Stimulated activated CD8-positive, alpha-beta memory T cell treated with anti-CD3 and anti-CD28 coated beads, Interleukin-4, amount 100 ng/mL, for 48 hours (primary cell): ENCODE data around the gene ST3GAL4.
A peak's percentile ranks its signal among the peaks of the same experiment; 100 is the strongest.
"Not testable (repeated sequence)": the region's sequence is repeated elsewhere in the genome, so short reads cannot be mapped to it uniquely, and the experiment has no call there.

Experiments
- DNase-seq: peaks from one replicate; pipeline ENCODE4 v3.0.0-alpha.2; 2020

The ST3GAL4 gene

DNA sequence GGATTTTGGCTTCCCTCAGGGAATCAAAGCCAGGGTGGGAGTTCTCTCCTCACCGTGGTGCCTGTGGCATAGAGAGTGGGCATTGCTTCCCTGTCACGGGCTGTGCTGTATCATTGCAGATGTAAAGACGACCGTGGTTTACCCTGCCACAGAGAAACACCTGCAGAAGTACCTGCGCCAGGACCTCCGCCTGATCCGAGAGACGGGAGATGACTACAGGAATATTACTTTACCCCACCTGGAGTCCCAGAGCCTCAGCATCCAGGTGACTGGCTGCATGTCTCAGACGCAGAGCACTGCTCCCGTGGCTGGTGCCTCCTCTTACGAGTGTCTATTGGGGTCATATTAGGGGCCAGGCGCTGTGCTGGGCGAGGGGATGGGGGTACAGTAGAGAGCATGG lies 24.2 kb upstream of the ST3GAL4 start:
- no peak for DNase-seq

DNA sequence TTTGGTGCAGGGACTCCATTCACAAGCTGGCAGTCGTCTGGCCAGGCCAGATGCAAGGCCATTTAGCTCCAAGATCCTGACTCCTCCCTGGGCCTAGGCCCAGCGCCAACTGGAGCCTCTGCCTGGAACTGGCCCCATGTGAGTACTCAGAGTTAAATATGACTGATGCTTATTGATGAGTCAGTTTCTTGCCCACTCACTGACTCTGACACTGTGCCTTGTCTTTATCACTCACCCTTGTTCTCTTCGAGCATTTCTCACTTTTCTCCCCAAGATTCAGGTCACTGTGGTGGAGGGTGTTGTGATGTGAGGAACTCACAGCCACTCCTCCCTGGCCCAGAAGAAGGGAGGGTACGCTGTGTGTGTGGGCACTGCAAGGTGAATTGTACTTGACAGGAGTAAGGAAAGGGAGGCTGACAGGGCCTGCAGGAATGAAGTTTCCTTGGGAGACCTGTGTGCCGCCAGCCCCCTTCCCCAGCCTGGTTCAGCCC lies 23.2 kb upstream of the ST3GAL4 start:
- peak; percentile 46 for DNase-seq

DNA sequence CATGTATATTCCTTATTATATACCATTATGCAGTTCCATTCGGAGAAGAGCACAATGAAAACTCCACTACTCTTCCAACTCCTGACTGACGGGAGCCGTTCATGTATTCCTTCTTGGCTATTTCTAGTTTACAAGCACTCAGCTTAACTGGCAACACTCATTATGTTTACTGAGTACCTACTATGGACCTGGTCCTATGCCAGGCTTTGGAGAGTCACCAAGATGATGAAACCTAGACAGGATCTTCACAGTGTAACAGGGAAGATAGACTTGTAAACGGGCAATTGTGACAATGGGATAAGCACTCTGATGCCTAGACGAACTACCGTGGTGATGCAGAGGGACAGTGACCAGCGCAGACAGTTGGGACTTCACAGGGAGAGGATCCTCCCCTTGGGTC lies 22.3 kb upstream of the ST3GAL4 start:
- no peak for DNase-seq

DNA sequence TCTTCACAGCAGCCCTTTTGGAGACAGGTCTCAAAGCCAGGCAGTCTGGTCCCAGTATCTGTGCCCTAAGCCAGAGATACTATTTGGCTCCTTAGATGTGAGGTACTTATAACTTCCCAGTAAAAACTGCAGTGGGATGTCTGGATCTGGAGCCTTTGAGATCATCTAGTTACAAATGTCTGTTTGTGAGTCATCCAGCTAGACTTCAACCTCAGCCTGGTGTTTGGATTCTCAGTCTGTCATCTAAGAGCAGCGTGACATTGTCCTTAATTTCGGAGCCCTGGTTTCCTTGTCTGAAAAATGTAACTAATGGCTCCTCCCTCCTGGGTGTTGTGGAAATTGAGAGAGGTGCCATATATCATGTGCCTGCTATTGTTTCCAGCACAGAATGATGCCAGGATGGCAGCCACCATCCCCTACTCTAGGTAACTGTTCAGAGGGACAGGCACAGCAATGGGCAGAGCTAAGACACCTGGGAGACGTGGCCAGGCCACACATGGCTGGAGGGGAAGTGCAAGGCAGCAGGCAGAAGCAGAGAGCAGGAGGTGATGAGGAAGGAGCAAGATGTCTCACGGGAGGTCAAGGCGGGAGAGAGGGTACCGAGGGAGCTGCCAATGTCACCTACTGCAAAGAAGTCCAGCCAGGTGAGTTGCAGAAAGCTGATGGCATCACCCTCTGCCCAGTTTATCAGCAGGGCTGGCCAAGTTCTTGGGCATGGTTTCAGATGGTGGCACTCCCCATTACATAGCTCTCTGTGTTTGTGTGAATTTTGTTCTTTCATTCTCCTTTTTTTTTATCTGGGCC lies 20.6 kb upstream of the ST3GAL4 start:
- no peak for DNase-seq

DNA sequence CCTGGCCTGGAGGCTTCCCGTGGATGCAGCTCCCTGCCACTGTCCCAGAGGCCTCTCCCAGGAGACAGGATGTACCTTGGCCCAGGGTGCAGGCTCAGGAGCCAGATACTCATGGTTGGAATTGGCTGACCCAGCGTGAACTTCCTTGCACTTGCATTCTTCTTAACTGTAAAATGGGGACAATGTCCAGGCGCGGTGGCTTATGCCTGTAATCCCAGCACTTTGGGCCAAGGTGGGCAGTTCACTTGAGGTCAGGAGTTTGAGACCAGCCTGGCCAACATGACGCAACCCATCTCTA lies 20.1 kb upstream of the ST3GAL4 start:
- no peak for DNase-seq

DNA sequence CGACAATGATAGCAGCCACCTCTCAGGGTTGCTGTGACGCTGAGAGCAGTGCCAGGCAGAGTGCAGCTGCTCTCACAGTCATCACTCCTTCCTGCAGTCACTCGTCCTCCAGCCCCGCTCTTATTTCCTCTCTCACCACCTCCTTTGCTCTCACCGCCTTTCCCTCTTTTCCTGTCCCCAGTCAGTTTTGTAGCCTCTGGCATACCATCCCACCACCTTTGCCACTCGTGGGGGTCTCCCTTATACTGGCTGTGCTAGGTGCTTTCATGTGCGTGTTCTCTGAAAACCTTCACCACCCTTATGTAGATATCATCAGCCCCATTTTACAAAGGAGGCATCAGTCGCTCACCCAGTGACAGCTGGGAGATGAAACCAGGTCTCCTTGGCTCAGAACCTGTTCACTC lies 19.3 kb upstream of the ST3GAL4 start:
- no peak for DNase-seq

DNA sequence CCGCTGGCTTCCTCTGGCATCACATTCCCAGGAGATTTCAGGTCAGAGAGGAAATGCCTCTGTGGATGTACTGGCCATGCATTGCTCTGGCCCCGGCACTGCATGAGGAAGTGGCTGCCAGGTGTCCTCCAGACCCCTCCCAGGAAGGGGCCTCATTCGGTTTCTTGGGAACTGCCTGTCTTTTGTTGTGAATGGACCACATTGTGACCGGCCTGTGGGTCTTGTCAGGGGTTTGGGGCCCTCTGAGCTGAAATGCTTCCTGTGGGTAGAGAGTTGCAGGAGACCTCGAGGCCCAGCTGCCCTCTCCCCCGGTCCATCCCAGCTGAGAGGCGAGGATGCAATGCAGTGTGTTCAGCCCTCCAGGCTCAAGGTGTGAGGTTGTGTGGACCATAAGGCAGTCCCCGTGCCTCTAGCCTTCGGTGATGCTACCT lies 18.8 kb upstream of the ST3GAL4 start:
- no peak for DNase-seq

DNA sequence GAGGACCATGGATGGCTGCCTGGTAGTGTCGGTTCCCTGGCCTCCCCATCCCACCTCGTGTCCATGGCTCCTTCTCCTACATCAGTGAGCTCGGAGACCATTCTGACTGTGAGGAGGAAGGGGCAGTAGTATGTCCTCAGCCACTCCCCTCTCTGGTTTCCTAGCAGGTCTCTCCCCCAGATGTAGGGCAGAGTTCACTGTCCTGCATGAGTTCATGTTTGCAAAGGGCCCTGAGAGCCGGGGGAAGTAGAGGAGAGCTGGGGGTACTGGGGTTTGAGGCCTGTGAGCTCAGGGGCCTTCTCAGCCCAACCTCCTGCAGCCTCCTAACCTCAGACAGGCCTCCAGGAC lies 18.4 kb upstream of the ST3GAL4 start:
- DNase-seq = no peak

DNA sequence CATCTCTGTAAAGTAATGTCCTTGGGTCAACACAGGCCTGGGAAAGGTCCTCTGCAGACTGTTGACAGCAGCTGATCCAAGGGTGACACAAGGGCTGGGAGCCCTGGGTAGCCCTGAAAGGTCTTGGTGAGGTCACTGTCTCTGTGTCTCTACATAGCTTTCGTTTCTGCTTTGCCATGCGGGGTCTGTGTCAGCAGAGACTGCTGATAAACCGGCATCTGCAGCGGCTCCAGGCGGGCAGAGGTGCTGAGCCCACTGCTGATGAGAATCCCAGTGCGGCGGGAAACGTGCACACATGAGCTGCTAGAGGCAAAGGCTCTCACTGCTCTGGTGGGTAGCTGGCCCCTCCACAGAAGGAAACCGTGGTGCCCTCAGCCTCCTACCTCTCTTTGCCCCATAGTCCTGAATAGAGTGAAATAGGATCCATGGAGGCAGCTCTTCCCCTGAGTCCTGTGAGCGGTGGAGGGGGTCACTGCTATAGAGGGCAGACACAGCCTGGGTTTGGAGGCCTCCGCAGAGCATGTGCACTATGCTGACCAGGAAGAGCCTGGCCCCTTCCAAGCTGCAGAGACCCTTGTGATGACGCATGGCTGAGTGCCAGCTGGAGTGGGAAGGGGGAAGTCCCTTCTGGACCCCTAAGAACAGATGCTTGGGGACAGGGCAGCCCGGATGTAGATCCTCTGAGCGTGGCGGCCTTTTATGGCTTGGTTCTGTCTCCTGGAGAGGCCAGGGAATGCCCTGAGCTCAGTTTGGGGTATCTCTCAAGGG lies 17.8 kb upstream of the ST3GAL4 start:
- DNase-seq = no peak

DNA sequence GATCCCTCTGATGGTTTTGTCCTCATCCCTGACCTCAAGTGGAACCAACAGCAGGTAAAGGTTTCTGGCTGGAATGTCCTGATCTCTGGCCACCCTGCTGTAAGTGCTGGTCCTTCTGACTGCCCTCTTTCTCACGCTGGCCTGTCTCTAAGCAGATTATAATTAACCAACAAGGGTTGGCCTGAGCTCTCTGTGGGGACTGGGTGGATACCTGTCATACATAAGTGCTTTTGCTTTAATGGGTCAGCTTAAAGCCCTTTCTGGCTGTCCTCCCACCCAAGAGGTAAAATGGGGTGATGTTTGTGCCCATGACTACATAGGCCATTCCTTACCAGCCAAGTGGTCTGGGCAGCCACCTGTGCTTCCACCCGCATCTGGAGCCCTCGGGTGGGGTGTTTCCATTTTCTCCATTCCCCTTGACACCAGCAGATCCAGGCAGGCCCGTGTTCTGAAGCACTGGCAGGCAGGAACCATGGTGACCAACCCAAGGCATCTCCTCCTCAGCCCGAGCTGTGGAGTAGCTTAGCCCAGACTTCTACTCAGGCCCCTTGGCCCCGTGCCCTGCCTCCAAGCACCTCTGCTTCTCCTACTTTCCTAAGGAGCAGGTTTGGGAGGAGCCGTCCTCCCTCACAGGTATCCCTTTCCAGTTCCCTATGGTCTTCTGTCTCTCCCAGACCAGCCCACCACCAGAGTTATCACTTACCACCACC lies 17.0 kb upstream of the ST3GAL4 start:
- DNase-seq = no peak

DNA sequence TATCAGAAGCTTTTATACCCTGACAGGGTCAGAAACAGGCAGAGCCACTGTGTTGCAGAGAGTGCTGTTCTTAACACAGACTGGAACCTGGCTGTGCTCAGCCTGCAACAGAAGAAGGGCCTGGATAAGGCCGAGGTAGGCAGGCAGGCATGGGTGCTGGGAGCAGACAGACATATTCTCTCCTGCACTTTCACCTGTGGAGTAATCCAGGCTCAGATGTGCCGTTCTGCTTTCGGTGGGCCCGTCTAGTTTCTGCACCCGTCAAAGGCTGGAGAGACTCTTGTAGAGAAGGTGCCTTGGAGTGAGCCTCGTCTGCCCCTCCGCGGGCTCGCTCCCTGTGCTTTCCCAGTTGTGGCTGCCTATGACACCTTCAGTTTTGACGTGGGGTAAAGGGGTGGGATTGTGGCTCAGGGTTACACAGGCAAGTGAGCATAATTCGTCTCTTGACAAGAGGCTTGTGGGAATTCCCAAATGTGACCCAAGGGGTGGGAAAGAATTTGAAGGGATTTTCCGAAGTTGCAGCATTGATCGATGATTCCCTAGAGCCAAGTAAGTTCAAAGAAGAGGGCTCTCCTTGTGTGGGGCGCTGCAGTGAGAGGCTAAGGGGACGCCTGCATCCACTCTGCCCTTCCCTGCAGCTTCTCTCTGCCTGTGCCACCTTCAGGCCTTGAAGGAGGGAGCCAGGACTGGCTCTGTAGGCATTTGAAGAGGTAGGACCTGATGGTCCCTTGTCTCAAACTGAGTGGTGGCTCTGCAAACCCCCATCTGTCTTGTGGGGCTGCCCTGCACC lies 16.2 kb upstream of the ST3GAL4 start:
- no peak for DNase-seq

DNA sequence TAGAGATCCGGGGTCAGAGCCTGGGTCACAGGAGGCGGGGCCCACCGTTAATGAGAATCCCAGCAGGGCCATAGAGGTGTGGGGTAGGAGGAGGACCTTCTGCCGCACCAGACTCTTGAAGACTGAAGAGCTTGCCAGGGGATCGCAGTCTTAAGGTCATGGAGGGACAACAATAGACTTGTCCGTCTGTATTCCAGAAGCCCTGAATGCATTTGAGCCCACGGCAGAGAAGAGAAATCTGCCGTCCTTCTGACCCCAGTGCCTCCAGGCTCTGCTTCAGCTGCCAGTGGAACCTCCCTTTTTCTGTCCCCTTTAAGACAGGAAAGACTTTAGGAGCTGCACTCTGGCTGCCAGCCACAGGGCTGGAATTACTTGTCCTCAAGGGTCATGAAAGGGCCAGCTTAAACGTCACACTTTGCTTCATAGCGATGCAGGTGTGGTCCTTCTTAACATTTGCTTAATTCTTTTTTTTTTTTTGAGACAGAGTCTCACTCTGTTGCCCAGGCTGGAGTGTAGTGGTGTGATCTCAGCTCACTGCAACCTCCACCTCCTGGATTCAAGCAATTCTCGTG lies 15.5 kb upstream of the ST3GAL4 start:
- no peak for DNase-seq

DNA sequence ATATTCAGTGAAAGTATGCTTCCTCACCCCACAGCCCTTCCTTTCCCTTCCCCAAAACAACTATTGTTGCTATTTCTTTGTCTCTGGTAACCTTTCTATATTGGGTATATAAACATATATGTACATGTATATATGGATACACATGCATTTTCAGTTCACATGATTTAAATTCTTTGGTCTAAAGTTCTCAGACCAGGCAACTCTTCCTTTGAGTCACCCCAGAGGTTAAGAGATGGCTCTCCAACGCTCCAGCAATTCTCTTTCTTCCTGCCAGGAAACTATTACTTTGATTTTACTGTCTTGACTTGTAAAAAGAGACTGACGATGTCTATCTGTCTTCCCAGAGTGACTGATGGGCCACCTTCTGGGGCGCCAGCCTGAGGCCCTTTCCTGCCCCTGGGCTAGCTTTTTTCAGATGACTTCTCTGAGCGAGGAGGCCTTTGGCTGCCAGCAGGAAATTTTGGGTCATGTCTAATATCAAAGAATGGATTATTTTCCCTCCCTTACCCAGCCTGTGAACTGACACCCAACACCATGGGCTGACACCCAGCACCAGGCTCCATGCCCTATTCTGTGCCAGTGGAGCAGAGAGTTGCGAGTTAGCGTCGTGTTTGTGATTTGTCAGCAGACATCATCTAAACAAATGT lies 14.4 kb upstream of the ST3GAL4 start:
- DNase-seq = no peak

DNA sequence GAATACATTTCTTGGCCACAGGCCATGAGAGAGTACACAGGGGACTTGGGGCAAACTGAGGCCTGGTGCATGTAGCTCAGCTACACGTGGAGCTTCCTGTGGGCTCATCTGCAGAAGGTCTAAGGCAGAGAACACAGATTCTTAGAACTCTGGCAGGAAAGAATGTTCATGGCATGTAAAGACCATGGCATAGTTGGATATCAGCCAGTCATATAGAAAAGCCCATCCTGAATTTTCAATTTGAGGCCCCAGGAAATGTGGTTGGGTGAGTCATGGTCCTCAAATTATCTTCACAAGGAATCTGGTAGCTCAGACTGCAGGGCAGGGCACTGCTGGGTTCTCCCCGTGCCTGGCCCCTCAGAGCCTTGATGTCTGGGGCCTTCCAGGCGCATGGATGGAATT lies 13.7 kb upstream of the ST3GAL4 start:
- DNase-seq = no peak

DNA sequence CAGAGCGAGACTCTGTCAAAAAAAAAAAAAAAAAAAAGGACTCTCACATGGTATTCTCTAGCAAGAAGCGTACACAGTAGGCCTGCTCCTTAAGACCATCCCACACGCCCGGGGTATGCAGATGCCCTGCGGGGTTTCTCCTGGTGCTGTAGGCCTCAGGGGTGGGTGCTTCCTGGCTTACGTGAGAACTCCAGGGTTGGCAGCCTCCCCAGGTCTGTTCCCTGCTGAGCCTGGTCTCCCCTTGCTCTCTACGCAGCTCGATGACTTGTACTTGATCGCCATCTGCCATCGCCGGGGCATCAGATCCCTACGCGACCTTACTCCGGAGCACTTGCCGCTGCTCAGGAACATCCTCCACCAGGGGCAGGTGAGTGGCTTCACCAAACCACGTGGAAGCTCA lies 12.4 kb upstream of the ST3GAL4 start:
- DNase-seq = no peak

DNA sequence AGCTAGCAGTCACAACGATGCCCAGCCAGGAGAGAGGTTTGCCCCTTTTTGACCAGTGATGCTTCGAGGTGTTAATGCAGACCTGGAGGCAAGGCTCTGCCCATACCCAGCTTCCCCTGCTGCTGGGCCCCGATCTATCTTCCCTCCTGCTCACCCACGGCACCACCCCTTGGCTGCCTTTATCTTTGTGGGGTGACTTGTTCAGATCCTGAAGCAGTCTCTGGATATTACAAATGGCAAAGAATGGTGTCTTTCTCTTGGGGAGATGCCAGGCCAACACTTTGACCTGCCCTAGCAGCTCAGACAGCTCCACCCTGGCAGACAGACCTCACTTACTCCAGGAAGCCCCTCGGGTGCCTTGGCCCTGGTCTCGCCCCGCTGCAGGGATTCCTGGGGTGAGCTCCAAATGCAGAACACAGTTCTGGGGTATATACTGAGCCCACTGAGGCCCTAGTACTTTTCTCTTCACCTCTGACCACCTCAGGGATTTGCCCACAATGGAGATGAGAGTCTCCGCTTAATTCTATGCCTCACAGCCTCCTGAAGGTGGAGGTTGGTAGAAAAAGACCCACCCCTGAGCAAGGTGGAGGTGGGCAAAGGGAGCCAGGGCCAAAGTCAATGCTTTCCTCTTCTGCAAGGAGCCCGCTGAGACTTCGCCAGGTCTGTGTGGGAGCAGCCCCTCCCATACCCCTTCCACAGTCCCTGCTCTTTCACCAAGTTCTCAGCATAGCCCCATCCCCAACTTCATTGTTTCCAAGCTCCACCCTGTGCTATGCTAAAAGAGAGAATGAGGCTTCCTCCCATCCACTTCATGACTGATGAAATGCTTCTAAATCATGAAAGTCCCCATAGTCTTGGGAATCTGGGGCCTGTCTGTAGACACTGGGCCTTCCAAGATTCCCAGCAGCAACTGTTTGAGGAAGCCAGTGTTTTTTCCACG lies 11.1 kb upstream of the ST3GAL4 start:
- no peak for DNase-seq

DNA sequence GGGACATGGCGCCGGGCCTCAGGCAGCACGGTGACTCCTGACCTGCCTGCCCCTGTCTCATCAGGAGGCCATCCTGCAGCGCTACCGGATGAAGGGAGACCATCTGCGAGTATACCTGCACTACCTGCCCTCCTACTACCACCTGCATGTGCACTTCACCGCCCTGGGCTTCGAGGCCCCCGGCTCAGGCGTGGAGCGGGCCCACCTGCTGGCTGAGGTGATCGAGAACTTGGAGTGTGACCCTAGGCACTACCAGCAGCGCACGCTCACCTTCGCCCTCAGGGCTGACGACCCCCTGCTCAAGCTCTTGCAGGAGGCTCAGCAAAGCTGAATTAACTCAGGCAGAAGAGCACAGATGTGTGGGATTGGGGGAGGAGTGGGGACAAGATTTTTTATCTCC lies 10.2 kb upstream of the ST3GAL4 start:
- DNase-seq = no peak

DNA sequence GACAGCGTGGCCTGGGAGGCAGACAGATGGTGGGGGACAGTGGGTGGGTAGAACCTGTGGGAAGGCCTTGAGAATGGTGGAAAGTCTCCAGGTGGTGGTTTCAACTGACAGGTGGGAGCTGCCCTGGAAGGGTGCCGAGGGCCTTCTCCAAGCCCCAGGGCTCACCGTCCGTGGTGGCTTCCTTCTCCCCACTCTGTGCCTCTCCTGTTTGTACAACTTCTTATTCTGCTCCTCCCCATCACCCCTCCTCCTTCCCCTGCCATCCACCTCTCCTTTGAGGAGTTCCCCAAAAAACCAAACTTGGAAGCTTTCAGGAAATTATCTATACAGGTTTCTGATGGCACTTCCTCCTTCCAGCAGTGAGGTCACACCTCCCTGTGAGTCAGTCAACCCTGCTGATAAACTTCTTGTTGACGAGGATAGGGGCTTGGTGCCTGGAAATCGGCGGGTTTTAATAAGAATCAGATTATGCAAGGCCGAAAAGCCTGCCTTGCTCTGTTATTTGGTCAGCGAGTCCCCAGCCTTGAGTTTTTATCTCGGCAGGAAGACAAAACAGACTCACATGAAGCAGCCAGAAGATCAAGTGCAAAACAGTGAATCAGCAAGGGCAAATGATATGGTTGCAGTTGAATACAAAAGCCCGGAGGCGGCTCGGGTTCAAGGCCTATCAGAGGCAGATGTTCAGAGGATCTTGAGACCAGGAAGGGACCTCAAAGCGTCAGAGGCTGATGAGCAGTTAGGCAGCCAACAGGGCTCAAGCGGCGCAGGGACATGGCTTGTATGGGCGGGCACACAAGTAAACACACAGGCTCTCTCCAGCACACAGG lies 9.5 kb upstream of the ST3GAL4 start:
- no peak for DNase-seq

DNA sequence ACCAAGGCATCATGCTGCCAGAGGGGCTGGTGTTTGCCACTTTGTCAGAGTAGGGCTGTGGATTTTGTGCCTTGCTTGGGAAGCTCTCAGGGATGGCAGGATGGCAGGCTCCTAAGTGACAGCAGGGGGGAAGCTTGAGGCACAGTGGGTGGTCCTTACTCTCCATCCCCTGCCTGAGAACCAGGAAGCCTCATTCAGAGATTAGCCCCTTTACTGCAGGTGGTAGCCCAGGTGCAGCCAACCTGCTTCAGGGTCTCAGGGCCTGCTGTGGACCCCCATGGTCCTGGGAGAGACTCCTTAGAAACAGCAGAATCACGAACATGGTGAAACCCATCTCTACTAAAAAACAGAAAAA lies 8.9 kb upstream of the ST3GAL4 start:
- no peak for DNase-seq

DNA sequence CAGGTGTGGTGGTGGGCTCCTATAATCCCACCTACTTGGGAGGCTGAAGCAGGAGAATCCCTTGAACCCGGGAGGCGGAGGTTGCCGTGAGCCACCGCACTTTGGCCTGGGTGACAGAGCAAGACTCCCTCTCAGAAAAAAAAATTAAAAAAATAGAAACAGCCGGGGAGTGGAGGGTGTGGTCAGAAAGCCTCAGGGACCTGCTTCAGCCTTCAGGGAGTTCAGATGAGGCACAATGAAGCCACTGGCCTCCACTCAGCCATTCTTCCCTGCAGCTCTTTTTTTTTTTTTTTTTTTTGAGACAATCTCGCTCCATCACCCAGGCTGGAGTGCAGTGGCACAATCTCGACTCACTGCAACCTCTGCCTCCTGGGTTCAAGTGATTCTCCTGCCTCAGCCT lies 8.5 kb upstream of the ST3GAL4 start:
- not testable (repeated sequence) for DNase-seq
